B cell (primary cell): Measurements from ENCODE around the gene C1R. TPM values are rescaled to one million over a fixed set of nuclear protein-coding genes. Genes with fewer than 3 reads are reported as not detected.

Experiments
- ATAC-seq: fragments of 200-7000 bp; cut with Tn5 transposase; one replicate; pipeline ENCODE4 v1.10.0; 2021; ENCODE audit warnings: low read depth, mild to moderate bottlenecking, moderate number of reproducible peaks, moderate library complexity
- CTCF ChIA-PET: fragments of 350-600 bp; sonication (Branson Sonifier 250); formaldehyde crosslinking; loops from one replicate; lab custom pipeline; 2021; ENCODE audit warnings: antibody characterized with exemption, inconsistent platforms; lab: Charles Lee
- POLR2A ChIA-PET: fragments of 350-600 bp; sonication (Branson Sonifier 250); formaldehyde crosslinking; loops from one replicate; lab custom pipeline; 2021; ENCODE audit warnings: antibody characterized with exemption; lab: Charles Lee
- DNase-seq: peaks from one replicate; pipeline ENCODE4 v3.0.0; 2013
- H2AFZ ChIP-seq: 2 replicates; pipeline ENCODE4 v1.6.1; 2012; ENCODE audit warnings: mild to moderate bottlenecking, low read depth, low read length; ENCODE audit not compliant: insufficient read depth, poor library complexity, severe bottlenecking
- H3K27ac ChIP-seq, 2 donors: 1 replicate in 1 of 2; 2 replicates in 1 of 2; pipeline ENCODE4 v1.5.1; 2012 to 2013; ENCODE audit warnings: low read length in 2 of 2, mild to moderate bottlenecking in 2 of 2, moderate library complexity in 1 of 2
- H3K27me3 ChIP-seq, 4 experiments: fragments of 200-600 bp in 1 of 4; sonication (generic) in 1 of 4; replicated peaks in 1 of 4; 1 replicate in 2 of 4; 2 replicates in 2 of 4; pipeline versions ENCODE4 v1.6.1 to v1.7.0; 2013 to 2016; ENCODE audit warnings: low read length in 3 of 4, mild to moderate bottlenecking in 2 of 4, mixed read lengths in 1 of 4, moderate library complexity in 1 of 4; ENCODE audit not compliant: insufficient read depth in 4 of 4, control insufficient read depth in 3 of 4; ENCODE audit errors: control extremely low read depth in 1 of 4
- H3K36me3 ChIP-seq, 2 experiments: replicated peaks in 1 of 2; 1 replicate in 1 of 2; 2 replicates in 1 of 2; pipeline versions ENCODE4 v1.6.1 to v1.7.1; 2013; ENCODE audit warnings: low read length in 1 of 2; ENCODE audit not compliant: insufficient read depth in 2 of 2, control insufficient read depth in 1 of 2; ENCODE audit errors: control extremely low read depth in 1 of 2, extremely low read depth in 1 of 2
- H3K4me1 ChIP-seq, 2 donors: fragments of 200-600 bp in 1 of 2; sonication (generic) in 1 of 2; 1 replicate in 1 of 2; 2 replicates in 1 of 2; pipeline versions ENCODE4 v1.5.1 to v1.6.1; 2013 to 2017; ENCODE audit warnings: low read length in 2 of 2; ENCODE audit not compliant: control insufficient read depth in 2 of 2, insufficient read depth in 2 of 2
- H3K4me2 ChIP-seq: replicated peaks from 2 replicates; pipeline ENCODE3; 2012; ENCODE audit warnings: mild to moderate bottlenecking, low read depth, low read length; ENCODE audit not compliant: poor library complexity, severe bottlenecking
- H3K4me3 ChIP-seq, 5 experiments: fragments of 200-600 bp in 1 of 5; sonication (generic) in 1 of 5; 1 replicate in 3 of 5; 2 replicates in 2 of 5; pipeline versions ENCODE4 v1.5.1 to v1.7.0; 2011 to 2016; ENCODE audit warnings: low read length in 4 of 5, mild to moderate bottlenecking in 4 of 5, low read depth in 2 of 5, control low read depth in 1 of 5, moderate library complexity in 1 of 5; ENCODE audit not compliant: insufficient read depth in 1 of 5; ENCODE audit errors: control extremely low read depth in 1 of 5, extremely low read depth in 1 of 5
- H3K79me2 ChIP-seq: fragments of 200-600 bp; sonication (generic); one replicate; pipeline ENCODE4 v1.6.0; 2016; ENCODE audit warnings: low read length; ENCODE audit not compliant: control insufficient read depth, insufficient read depth
- H3K9ac ChIP-seq: fragments of 200-600 bp; sonication (generic); 2 replicates; pipeline ENCODE4 v1.6.1; 2017; ENCODE audit warnings: mild to moderate bottlenecking, low read length, moderate library complexity
- H3K9me3 ChIP-seq, 3 donors: one replicate each; pipeline versions ENCODE4 v1.6.1 to v1.7.1; 2013; ENCODE audit warnings: low read length in 2 of 3; ENCODE audit not compliant: control insufficient read depth in 2 of 3, insufficient read depth in 1 of 3; ENCODE audit errors: control extremely low read depth in 1 of 3
- H4K20me1 ChIP-seq: 2 replicates; pipeline ENCODE4 v1.6.0; 2012; ENCODE audit warnings: mild to moderate bottlenecking, low read length; ENCODE audit not compliant: insufficient read depth, control insufficient read depth, poor library complexity, severe bottlenecking
- H3K27ac Mint-ChIP-seq: one replicate; pipeline ENCODE4 v1.8.0; 2021; ENCODE audit warnings: mixed read lengths
- H3K27me3 Mint-ChIP-seq: one replicate; pipeline ENCODE4 v1.8.0; 2021; ENCODE audit warnings: mixed read lengths
- H3K4me1 Mint-ChIP-seq: one replicate; pipeline ENCODE4 v1.8.0; 2021; ENCODE audit warnings: mixed read lengths
- H3K4me3 Mint-ChIP-seq: one replicate; pipeline ENCODE4 v1.8.0; 2021; ENCODE audit warnings: mixed read lengths
- H3K9me3 Mint-ChIP-seq: one replicate; pipeline ENCODE4 v1.8.0; 2022; ENCODE audit warnings: mixed read lengths; ENCODE audit not compliant: insufficient read depth
- EZH2 ChIP-seq: IDR thresholded peaks from 2 replicates; pipeline ENCODE4 v1.6.1; 2012; ENCODE audit warnings: borderline replicate concordance, low read depth, mild to moderate bottlenecking, moderate library complexity, low read length; ENCODE audit not compliant: insufficient read depth, poor library complexity, severe bottlenecking
- WGBS: methylation state at CpG from one replicate; pipeline ENCODE4 v1.1.5; 2013; ENCODE audit warnings: missing lambda C conversion rate; ENCODE audit not compliant: insufficient coverage; 5-methylcytosine and 5-hydroxymethylcytosine counted together
- intact Hi-C: fragments of 100-400 bp; cut with micrococcal nuclease; formaldehyde crosslinking; loops from one replicate; pipeline ENCODE4 v1.10.0; 2022
- polyA plus RNA-seq: library from polyadenylated mRNA; depleted of rRNA; stranded (reverse); fragments of >200 nt; gene quantifications from 2 replicates; pipeline ENCODE4 v1.2.3, GENCODE V29; 2012
- total RNA-seq, 2 donors: library from RNA; stranded (reverse); fragments of 120-200 nt in 1 of 2; gene quantifications; 1 replicate in 1 of 2; 2 replicates in 1 of 2; pipeline versions ENCODE4 v1.2.3 to v1.2.4, GENCODE V29; 2013 to 2022
- TF ChIP-seq, protein P1 (sequence below): fragments of 200-600 bp; IDR thresholded peaks from one replicate; pipeline ENCODE4 v1.8.0; 2022; ENCODE audit warnings: antibody characterized with exemption, mild to moderate bottlenecking

The C1R gene
- total and polyA plus RNA-seq, 2 donors (not counting 1 experiment from before 2014, with no cell fraction given) = 1.5 to 2.0 TPM

DNA sequence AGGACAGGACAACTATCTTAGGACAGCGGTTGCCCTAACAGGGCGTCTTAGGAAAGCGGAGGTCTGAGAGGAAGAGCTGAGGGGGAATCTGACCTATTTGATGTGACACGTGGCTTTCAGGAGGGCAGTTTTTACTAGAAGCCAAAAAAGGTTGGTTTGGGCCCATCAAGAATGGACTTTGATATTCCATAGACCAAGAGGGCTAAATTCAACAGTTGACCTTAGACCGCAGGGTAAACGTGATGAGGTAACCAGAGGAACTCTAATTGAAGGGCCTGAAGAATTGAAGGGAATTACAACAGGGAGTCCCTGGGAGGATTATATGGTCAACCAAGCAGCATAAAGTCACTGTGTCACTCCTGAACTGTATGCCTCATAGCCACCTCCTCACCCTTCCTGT lies 20.2 kb downstream of the C1R start:
- TF ChIP-seq EZH2 = no peak
- TF ChIP-seq, protein P1, sequence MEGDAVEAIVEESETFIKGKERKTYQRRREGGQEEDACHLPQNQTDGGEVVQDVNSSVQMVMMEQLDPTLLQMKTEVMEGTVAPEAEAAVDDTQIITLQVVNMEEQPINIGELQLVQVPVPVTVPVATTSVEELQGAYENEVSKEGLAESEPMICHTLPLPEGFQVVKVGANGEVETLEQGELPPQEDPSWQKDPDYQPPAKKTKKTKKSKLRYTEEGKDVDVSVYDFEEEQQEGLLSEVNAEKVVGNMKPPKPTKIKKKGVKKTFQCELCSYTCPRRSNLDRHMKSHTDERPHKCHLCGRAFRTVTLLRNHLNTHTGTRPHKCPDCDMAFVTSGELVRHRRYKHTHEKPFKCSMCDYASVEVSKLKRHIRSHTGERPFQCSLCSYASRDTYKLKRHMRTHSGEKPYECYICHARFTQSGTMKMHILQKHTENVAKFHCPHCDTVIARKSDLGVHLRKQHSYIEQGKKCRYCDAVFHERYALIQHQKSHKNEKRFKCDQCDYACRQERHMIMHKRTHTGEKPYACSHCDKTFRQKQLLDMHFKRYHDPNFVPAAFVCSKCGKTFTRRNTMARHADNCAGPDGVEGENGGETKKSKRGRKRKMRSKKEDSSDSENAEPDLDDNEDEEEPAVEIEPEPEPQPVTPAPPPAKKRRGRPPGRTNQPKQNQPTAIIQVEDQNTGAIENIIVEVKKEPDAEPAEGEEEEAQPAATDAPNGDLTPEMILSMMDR = no peak
- Histone ChIP-seq H3K4me2 (no peak overlapping the region), H2AFZ (no peak overlapping the region), H3K79me2 (no peaks in the 10 kb centered on the region), H3K4me3 (no peak overlapping the region), H3K27me3 (no peaks in the 10 kb centered on the region), H3K9ac (no peak overlapping the region), H3K9me3 (no peaks in the 10 kb centered on the region), H4K20me1 (no peaks in the 10 kb centered on the region), H3K27ac (no peak overlapping the region), H3K36me3 (no peaks in the 10 kb centered on the region), H3K4me1 (no peaks in the 10 kb centered on the region)
- intact Hi-C loops = no loop called here
- H3K27me3 Mint-ChIP-seq = peaks cover 38% of the 10 kb centered on the region
- DNase-seq (no peak), ATAC-seq (no peak)
- ChIA-PET CTCF (no interaction called here), POLR2A (no interaction called here)
- 97% methylated on average over 6 of the region's 6 CpGs for WGBS
- no peak overlapping the region for H3K27ac Mint-ChIP-seq
- H3K9me3 Mint-ChIP-seq = no peaks in the 10 kb centered on the region
- H3K4me3 Mint-ChIP-seq = no peak overlapping the region
- H3K4me1 Mint-ChIP-seq = no peaks in the 10 kb centered on the region

DNA sequence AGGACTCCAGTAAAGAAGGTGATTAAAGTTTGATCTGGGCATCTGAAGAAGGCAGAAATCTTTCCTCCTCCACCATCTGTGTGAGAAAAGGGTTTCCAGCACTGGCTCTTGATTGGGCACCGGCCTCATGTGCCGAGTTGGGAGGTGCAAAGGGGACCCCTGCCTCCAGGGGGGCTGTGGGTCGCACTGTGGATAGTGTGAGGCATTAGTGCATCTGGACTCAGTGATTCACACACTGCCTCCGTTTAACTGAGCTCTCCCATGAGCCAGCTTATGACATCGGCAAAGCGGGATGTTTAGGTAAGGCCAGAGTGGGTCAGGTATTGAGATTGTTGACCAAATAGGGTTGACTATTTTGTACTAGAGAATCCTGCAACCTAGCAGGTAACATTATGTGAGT lies 22.9 kb downstream of the C1R start:
- H3K4me3 Mint-ChIP-seq = no peak overlapping the region
- ChIA-PET CTCF (no interaction called here), POLR2A (no interaction called here)
- Histone ChIP-seq H3K79me2 (no peaks in the 10 kb centered on the region), H3K27ac (no peak overlapping the region), H3K9ac (no peak overlapping the region), H3K36me3 (no peaks in the 10 kb centered on the region), H3K4me1 (no peaks in the 10 kb centered on the region), H2AFZ (no peak overlapping the region), H3K4me3 (no peak overlapping the region), H4K20me1 (no peaks in the 10 kb centered on the region), H3K9me3 (no peaks in the 10 kb centered on the region), H3K27me3 (no peaks in the 10 kb centered on the region), H3K4me2 (no peak overlapping the region)
- ATAC-seq (no peak), DNase-seq (no peak)
- intact Hi-C loops = no loop called here
- WGBS = 95% methylated on average over 6 of the region's 6 CpGs
- TF ChIP-seq EZH2 = no peak
- TF ChIP-seq, protein P1 = no peak
- H3K27ac Mint-ChIP-seq = no peak overlapping the region
- H3K4me1 Mint-ChIP-seq = no peaks in the 10 kb centered on the region
- no peaks in the 10 kb centered on the region for H3K9me3 Mint-ChIP-seq
- peaks cover 34% of the 10 kb centered on the region for H3K27me3 Mint-ChIP-seq
